Eye (tissue), 1 donor: ENCODE results near the gene BAZ2B.

ENCODE experiments used
- DNase-seq: peaks from one replicate; pipeline ENCODE4 v3.0.0-alpha.2; 2015

BAZ2B gene

DNA sequence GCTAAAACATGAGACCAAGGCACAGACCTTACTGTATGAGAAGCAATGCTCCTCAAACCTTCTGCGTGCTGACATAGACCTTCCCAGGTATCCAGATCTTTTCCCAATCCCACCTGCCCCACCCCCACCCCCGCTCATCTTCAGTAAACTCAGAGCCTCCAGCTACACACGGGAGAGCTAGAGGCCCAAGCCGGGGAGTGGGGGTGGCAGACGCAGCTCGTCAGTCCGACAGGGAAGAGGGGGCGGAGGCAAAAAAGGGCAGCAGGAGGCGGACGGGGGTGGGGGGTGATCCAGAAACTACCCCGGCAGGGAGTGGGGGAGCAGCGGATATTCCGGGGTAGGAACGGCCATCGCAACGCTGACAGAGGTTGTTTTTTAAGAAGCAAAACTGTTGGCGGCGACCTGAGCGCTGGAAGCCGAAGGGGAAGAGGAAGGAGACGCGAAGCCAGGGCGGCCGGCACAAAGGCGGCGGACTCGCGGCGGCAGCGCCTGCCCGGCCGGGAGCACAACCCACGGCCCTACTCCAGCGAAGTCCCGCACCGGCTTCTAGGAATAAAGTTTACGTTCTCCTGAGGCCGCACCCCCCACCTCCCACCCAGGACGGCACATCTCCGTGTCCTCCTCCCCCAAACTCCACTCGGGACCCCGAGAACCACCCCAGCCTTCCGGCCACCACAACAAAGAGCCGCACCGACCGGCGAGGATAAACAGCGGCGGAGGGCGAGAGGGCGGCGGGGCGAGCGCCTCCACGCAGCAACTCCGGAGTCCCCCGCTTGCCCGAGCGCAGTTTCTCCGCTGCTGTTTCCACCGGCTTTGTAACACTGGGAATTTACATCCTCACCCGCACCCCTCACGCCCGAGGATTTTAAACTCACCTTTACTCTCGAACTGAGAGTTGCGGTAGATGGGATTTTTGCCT is 722 bp downstream of the BAZ2B start:
- peak; percentile 97 for DNase-seq

DNA sequence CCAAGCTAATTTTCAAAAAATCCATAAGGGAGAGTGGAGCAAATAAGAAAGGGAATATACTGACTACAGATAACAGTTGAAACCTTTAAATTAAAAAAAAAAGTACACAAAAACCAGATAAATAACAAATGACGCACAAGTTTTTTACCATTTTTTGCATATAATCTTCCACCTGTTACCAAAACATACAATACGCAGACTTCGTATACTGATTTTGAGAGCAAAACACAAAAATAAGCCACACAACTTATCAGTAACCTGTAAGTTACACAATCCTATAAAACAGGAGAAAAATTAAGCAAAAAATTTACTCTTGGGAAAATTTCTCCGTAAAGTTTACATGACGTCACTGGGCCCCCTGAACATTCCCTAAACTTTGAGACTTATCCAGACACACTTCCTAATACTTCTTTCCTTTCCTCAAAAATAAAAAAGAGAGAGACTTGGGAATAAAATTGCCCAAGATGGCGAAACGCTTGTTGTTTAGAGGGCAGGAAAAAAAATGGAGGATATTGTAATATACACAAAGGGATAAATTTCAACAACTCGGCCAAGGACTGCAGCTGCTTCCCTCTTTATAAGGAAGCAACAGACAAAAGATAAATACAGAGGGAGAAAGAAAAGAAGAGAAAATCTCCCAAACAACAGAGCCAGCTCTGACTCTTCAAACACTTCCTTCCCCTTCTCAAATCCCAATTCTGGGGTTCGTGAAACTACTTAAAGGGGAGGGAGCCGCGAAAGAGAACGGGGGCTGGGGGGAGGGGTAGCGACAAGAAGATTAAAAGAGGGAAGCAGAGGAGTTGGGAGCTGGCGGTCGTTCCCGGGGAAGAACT is 1.6 kb downstream of the BAZ2B start:
- DNase-seq = peak; percentile 95

GRCh38 chr2:159613651-159614285 is 2.6 kb downstream of the BAZ2B start:
- peak; percentile 81 for DNase-seq

- DNase-seq = peak; percentile 54
Observed at GRCh38 chr2:159613091-159613490, 3.3 kb downstream of the BAZ2B start.

DNA sequence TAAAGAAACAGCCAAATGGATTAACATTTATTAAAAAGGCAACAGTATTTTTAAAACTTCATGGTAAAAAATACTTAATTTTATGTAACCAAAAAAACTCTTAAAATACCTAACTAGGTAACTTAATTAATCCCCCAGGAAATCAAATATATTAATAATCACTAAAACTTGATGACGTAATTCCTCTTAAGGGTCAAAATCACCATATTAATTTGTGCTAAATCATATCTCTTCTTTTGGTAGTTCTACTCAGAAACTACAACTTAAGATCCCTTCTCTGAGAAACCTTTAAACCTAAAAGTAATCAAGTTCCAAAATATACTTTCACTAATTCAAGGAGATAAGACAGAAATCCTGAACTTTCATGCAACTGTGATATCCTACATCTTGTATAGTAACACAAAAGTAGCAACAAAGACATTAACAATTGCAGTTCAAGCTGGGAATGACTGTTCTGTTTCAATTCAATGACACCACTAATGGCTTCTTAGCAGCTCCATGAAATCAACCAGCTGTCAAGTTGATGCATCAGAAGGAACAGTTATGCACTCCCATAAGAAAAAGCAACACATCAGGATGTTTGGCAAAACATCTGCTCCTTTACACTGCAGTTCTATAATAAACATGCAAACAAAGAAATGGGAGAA is 4.0 kb downstream of the BAZ2B start:
- DNase-seq = peak; percentile 92

GRCh38 chr2:159609811-159610549 is 6.4 kb downstream of the BAZ2B start:
- peak; percentile 77 for DNase-seq

- no peak for DNase-seq
Observed at GRCh38 chr2:159608723-159609308, 7.5 kb downstream of the BAZ2B start.

- no peak for DNase-seq
Observed at GRCh38 chr2:159608108-159608507, 8.2 kb downstream of the BAZ2B start.

DNA sequence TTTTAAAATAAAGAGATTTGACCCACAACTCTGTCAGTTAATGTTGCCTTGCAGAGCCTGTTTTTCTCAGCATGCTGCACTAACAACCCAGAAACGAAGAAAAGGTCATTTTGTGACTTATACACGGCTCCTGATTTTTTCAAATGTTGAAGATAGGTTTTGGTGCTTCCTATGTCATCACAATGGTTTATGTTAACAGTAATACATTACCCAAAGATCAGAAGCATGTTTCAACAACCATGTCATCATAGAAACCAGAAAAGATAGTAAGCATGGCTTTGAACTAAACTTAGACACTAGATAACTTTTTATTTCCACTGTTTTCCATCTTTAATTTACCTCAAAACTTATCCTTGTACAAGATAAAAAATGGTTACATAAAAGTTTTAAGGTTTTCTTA is 10.1 kb downstream of the BAZ2B start:
- DNase-seq = no peak

GRCh38 chr2:159605441-159606178 is 10.7 kb downstream of the BAZ2B start:
- no peak for DNase-seq

- DNase-seq = no peak
Observed at GRCh38 chr2:159604159-159604558, 12.2 kb downstream of the BAZ2B start.

- DNase-seq = no peak
Observed at GRCh38 chr2:159600752-159601151, 15.6 kb downstream of the BAZ2B start.

GRCh38 chr2:159595410-159596046 is 20.8 kb downstream of the BAZ2B start:
- no peak for DNase-seq

DNA sequence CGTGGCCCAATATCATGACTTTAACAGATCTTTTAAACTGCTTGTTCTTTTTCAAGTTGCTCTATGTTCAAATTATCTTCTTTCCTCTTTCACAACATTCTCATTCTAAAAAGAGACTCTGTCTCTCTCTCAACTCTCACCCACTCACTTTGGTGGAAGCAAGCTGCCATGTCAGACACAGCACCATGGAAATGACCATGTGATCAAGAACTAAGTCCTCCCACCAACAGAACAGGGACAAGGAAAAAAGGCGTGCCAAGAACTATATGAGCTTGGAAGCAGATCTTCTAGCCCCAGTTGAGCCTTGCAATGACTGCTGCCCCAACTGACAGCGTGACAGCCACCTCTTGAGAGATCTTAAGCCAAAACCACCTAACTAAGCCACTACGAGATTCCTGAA is 23.9 kb downstream of the BAZ2B start:
- DNase-seq = no peak

DNA sequence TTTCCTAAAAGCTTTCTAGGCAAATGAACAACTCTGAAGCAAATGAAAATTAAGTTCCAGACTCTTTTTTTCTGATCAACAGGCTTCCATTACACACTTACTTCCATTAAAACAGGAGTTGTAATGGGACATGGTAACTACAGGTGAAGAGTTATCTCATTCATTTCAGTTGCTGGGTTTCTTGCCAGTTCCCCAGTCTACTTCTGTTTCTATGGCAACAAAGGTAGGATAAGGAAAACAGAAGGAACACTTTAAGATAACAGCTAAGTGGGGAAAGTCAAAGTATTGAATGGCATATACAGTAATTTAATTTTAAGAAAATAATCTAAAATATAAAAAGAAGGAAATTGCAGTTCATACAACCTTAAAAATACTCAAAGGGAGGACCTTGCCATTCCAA is 25.1 kb downstream of the BAZ2B start:
- no peak for DNase-seq

DNA sequence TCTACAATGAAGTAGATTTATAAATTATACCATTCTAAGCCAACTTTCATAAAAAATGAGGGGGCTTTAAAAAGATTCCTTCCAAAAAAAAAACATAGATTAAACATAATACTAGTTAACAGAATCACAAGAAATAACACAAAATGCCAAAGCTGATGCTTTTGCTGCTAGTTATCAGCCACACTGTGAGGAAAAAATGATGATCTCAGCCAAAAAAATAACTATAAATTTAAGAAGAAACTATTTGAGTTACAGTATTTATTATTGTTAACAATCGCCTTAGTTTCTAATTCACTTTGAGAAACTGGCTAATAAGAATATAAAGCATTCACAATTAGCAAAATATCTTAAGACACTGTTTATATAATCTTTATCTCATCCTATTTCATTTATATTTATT is 27.1 kb downstream of the BAZ2B start:
- DNase-seq = no peak

- DNase-seq = no peak
Observed at GRCh38 chr2:159586034-159586433, 30.3 kb downstream of the BAZ2B start.

DNA sequence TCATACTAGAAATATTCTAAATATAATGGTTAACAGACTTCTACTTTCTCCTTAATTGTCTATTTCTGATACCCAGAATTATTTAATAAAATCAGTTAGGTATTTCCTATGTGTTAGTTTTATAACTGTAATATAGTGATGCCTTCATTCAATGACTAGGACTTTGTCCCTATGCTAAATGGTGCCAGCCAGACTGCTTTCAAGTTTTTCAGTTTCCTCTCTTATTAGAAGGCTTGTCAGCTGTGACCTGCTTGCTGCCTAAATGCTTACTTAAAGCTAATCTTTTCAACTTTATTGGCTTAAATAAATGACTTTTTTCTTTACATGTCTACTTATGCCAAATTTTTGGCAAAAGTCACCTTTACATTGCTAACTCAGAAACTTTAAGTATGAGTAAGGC is 30.7 kb downstream of the BAZ2B start:
- DNase-seq = no peak

DNA sequence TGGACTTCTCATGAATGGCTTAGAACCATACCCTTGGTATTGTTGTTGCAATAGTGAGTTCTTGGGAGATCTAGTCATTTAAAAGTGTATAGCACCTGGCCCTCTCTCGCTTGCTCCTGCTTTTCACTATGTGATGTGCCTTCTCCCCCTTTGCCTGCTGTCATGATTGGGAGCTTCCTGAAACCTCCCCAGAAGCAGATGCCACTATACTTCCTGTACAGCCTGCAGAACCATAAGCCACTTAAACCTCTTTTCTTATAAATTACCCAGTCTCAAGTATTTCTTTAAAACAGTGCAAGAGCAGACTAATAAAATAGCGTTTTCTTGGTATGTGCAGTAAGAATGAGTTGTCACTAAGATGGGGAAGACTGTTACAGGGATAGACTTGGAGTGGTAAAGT is 31.6 kb downstream of the BAZ2B start:
- no peak for DNase-seq

GRCh38 chr2:159573846-159574606 is 42.3 kb downstream of the BAZ2B start:
- no peak for DNase-seq
